ENCODE data around the gene TMEM74B. TPM values are rescaled to one million over a fixed set of nuclear protein-coding genes. Genes with fewer than 3 reads are reported as not detected.

The TMEM74B gene
- total and polyA plus RNA-seq, 4 donors, result 0.14 to 3.4 (median 0.59) TPM

- TF ChIP-seq NR2F2 (IDR thresholded peaks at IDR 0.05), result no peak
Measured at GRCh38 chr20:1183153-1183552, 1.6 kb downstream of the TMEM74B start (continued).

- WGBS, result 67% methylated on average over 4 of the region's 4 CpGs
- TF ChIP-seq EGR1 (IDR thresholded peaks at IDR 0.05; ENCODE audit: low read depth in 2 of 2) (no peak), FOXA2 (IDR thresholded peaks at IDR 0.05) (no peak), ZBTB33 (IDR thresholded peaks at IDR 0.05) (no peak), JUND (IDR thresholded peaks at IDR 0.05) (no peak), HNF4A (conservative IDR thresholded peaks at IDR 0.05) (no peak), CTCF (IDR thresholded peaks at IDR 0.05; ENCODE audit: low read depth, low read length, missing input control) (no peak), TAF1 (conservative IDR thresholded peaks at IDR 0.05) (no peak), HNF4G (IDR thresholded peaks at IDR 0.05) (no peak), MAX (IDR thresholded peaks at IDR 0.05) (no peak), FOXA1 (IDR thresholded peaks at IDR 0.05) (no peak), NR2F2 (IDR thresholded peaks at IDR 0.05) (no peak), ATF3 (IDR thresholded peaks at IDR 0.05) (no peak), RAD21 (IDR thresholded peaks at IDR 0.05) (no peak), RXRA (IDR thresholded peaks at IDR 0.05) (no peak), GABPA (IDR thresholded peaks at IDR 0.05 in 1 of 2, conservative IDR thresholded peaks at IDR 0.05 in 1 of 2) (no peak), SP1 (IDR thresholded peaks at IDR 0.05) (no peak), REST (IDR thresholded peaks at IDR 0.05) (no peak)
- Histone ChIP-seq H3K9ac (ENCODE audit: low read depth in 1 of 2, low read length in 2 of 2) (no peak overlapping the region), H3K36me3 (ENCODE audit: control insufficient read depth in 4 of 4, insufficient read depth in 3 of 4, low read depth in 1 of 4, low read length in 3 of 4) (no peaks in the 10 kb centered on the region), H3K4me3 (ENCODE audit: low read depth in 1 of 3, low read length in 3 of 3) (no peak overlapping the region), H3K9me3 (ENCODE audit: control insufficient read depth in 4 of 4, low read length in 3 of 4) (no peaks in the 10 kb centered on the region), H3K27me3 (ENCODE audit: control insufficient read depth in 4 of 4, insufficient read depth in 4 of 4, low read length in 3 of 4) (no peaks in the 10 kb centered on the region), H3K27ac (ENCODE audit: low read depth in 1 of 2, low read length in 2 of 2) (no peak overlapping the region), H3K4me1 (ENCODE audit: control insufficient read depth in 4 of 4, insufficient read depth in 4 of 4, low read length in 3 of 4) (peaks cover 11 to 35% (median 23%) of the 10 kb centered on the region in 4 donors)
- no peak for DNase-seq (ENCODE audit: low spot score)
Measured at GRCh38 chr20:1182106-1182505, 2.7 kb downstream of the TMEM74B start.

All from liver (tissue), 9 donors.